Naive thymus-derived CD4-positive, alpha-beta T cell (primary cell): ENCODE results near the gene CCDC121. TPM values are rescaled to one million over a fixed set of nuclear protein-coding genes. Genes with fewer than 3 reads are reported as not detected.
"Not testable (repeated sequence)": the region's sequence is repeated elsewhere in the genome, so short reads cannot be mapped to it uniquely, and the experiment has no call there.

Experiments
- ATAC-seq: fragments of 150-1000 bp; cut with Tn5 transposase; 2 replicates; pipeline ENCODE4 v1.10.0; 2021; ENCODE audit warnings: mild to moderate bottlenecking, moderate library complexity
- CTCF ChIA-PET: fragments of 350-600 bp; sonication (Branson Sonifier 250); formaldehyde crosslinking; loops from one replicate; lab custom pipeline; 2021; ENCODE audit warnings: antibody characterized with exemption; lab: Charles Lee
- POLR2A ChIA-PET: fragments of 350-600 bp; sonication (Branson Sonifier 250); formaldehyde crosslinking; loops from one replicate; lab custom pipeline; 2021; ENCODE audit warnings: antibody characterized with exemption, inconsistent platforms; lab: Charles Lee
- DNase-seq, 9 donors: peaks; one replicate each; pipeline versions ENCODE4 v3.0.0 to v3.0.0-alpha.2; 2020 to 2022; ENCODE audit warnings: mixed read lengths in 1 of 9
- H3K27ac ChIP-seq: one replicate; pipeline ENCODE4 v1.7.0; 2013; ENCODE audit warnings: mild to moderate bottlenecking, low read depth, low read length, moderate library complexity
- H3K27me3 ChIP-seq, 2 donors: one replicate each; pipeline ENCODE4 v1.7.0; 2013; ENCODE audit warnings: low read length in 2 of 2, mild to moderate bottlenecking in 2 of 2, moderate library complexity in 2 of 2; ENCODE audit not compliant: control insufficient read depth in 2 of 2, insufficient read depth in 2 of 2
- H3K36me3 ChIP-seq, 3 experiments: 1 replicate in 2 of 3; 2 replicates in 1 of 3; pipeline ENCODE4 v1.7.0; 2013; ENCODE audit warnings: low read length in 3 of 3, mild to moderate bottlenecking in 3 of 3, moderate library complexity in 1 of 3; ENCODE audit not compliant: insufficient read depth in 3 of 3, control insufficient read depth in 2 of 3
- H3K4me1 ChIP-seq, 2 donors: one replicate each; pipeline ENCODE4 v1.7.0; 2013; ENCODE audit warnings: low read length in 2 of 2, mild to moderate bottlenecking in 2 of 2, moderate library complexity in 1 of 2; ENCODE audit not compliant: control insufficient read depth in 2 of 2, insufficient read depth in 2 of 2
- H3K4me3 ChIP-seq: 2 replicates; pipeline ENCODE4 v1.7.0; 2013; ENCODE audit warnings: mild to moderate bottlenecking, low read length
- H3K9me3 ChIP-seq, 3 experiments: 1 replicate in 2 of 3; 2 replicates in 1 of 3; pipeline ENCODE4 v1.7.0; 2013; ENCODE audit warnings: low read length in 3 of 3; ENCODE audit not compliant: control insufficient read depth in 2 of 3
- H3K27ac Mint-ChIP-seq, 9 donors: one replicate each; pipeline ENCODE4 v1.8.0; 2020 to 2022; ENCODE audit warnings: mixed read lengths in 9 of 9, mild to moderate bottlenecking in 8 of 9, moderate library complexity in 5 of 9, inconsistent platforms in 2 of 9
- H3K27me3 Mint-ChIP-seq, 5 donors: one replicate each; pipeline ENCODE4 v1.8.0; 2021 to 2022; ENCODE audit warnings: mixed read lengths in 5 of 5, mild to moderate bottlenecking in 1 of 5
- H3K36me3 Mint-ChIP-seq, 5 donors: one replicate each; pipeline ENCODE4 v1.8.0; 2020 to 2022; ENCODE audit warnings: mixed read lengths in 5 of 5, mild to moderate bottlenecking in 3 of 5, inconsistent platforms in 1 of 5
- H3K4me1 Mint-ChIP-seq, 7 donors: one replicate each; pipeline ENCODE4 v1.8.0; 2020 to 2022; ENCODE audit warnings: mixed read lengths in 7 of 7, mild to moderate bottlenecking in 3 of 7, inconsistent platforms in 1 of 7
- H3K4me3 Mint-ChIP-seq, 10 donors: one replicate each; pipeline ENCODE4 v1.8.0; 2020 to 2022; ENCODE audit warnings: mild to moderate bottlenecking in 10 of 10, mixed read lengths in 10 of 10, moderate library complexity in 6 of 10, inconsistent platforms in 2 of 10
- H3K9me3 Mint-ChIP-seq, 11 donors: one replicate each; pipeline ENCODE4 v1.8.0; 2020 to 2022; ENCODE audit warnings: mixed read lengths in 11 of 11, mild to moderate bottlenecking in 4 of 11, inconsistent platforms in 1 of 11, moderate library complexity in 1 of 11
- intact Hi-C, 2 donors: fragments of 100-400 bp; cut with micrococcal nuclease; formaldehyde crosslinking; loops; one replicate each; pipeline ENCODE4 v1.15.1; 2023
- polyA plus RNA-seq, 2 donors: library from polyadenylated mRNA; unstranded; fragments of 300-500 nt; fragmentation: Illumina TruSeq; gene quantifications; one replicate each; pipeline ENCODE4 v1.2.3, GENCODE V29; 2021
- total RNA-seq, 6 experiments: library from RNA in 5 of 6; stranded (reverse) in 5 of 6; gene quantifications; 1 replicate in 5 of 6; 2 replicates in 1 of 6; pipeline ENCODE4 v1.2.3 and lab custom pipeline; 2021 to 2026

The CCDC121 gene
- total and polyA plus RNA-seq, 7 experiments from 2014 or later: 0.61 to 2.7 (median 1.9) TPM

DNA sequence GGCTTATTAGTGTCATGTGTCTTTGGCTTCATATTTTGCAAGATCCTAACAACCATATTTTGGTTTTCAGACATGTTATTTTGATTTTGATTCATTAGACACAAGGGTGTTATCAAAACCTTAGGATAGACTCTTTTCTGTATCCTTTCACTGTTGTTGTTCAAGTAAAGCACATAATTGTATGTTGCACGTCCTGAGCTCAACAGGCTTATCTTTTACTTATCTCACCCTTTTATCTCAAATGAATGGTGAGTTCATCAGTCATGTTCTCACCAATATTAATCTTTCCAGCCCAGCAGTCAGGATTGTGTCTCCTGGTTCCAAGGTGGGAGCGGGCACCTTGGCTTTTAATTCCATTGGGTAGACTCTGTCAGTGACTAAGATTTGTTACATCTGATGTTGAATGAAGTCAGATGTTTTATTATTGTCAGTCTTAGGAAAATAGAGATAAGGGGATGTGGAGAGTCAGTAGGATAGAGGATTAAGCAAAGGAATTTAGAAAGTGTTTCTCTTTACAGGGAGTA is 12.0 kb upstream of the CCDC121 start:
- no peak for DNase-seq
- H3K4me1 Mint-ChIP-seq: peaks cover 0 to 16% (median 0%) of the 10 kb centered on the region in 7 donors
- Histone ChIP-seq H3K27ac (no peak overlapping the region), H3K36me3 (peaks cover 22 to 65% (median 26%) of the 10 kb centered on the region in 3 experiments), H3K27me3 (no peaks in the 10 kb centered on the region), H3K9me3 (no peaks in the 10 kb centered on the region), H3K4me1 (peaks cover 0 to 13% of the 10 kb centered on the region in 2 donors), H3K4me3 (no peak overlapping the region)
- H3K9me3 Mint-ChIP-seq: no peaks in the 10 kb centered on the region
- H3K27me3 Mint-ChIP-seq: no peaks in the 10 kb centered on the region
- ATAC-seq: no peak
- no peak overlapping the region for H3K27ac Mint-ChIP-seq
- POLR2A ChIA-PET: no interaction called here
- intact Hi-C loops: no loop called here
- no peak overlapping the region for H3K4me3 Mint-ChIP-seq
- H3K36me3 Mint-ChIP-seq: peaks cover 12 to 43% (median 25%) of the 10 kb centered on the region in 5 donors
- CTCF ChIA-PET: no interaction called here

DNA sequence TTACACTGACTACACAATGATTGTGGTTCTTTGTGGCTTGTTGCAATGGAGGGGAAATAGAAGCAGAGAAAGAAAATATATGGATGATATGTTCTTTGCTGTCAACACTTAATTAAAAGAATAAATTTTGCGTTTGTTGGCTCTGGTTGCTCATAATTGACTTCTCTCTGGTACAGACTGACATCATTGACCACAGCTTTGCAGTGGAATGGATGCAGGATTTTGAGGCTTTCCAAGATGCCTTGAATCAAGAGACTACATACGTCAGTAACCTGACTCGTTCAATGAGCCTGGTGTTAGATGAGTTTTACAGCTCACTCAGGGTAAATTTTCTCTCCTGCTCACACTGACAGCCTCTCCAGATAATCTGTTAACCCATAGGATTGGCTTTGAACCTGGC is 9.9 kb upstream of the CCDC121 start:
- H3K4me1 Mint-ChIP-seq: peaks cover 0 to 18% (median 9%) of the 10 kb centered on the region in 7 donors
- H3K27ac Mint-ChIP-seq: peak overlapping the region in 3 of 9 donors; percentile 38 to 84 (median 54)
- H3K27me3 Mint-ChIP-seq: no peaks in the 10 kb centered on the region
- intact Hi-C loops: no loop called here
- H3K4me3 Mint-ChIP-seq: no peak overlapping the region
- CTCF ChIA-PET: no interaction called here
- Histone ChIP-seq H3K4me1 (peaks cover 0 to 13% of the 10 kb centered on the region in 2 donors), H3K4me3 (no peak overlapping the region), H3K36me3 (peaks cover 30 to 72% (median 37%) of the 10 kb centered on the region in 3 experiments), H3K27ac (no peak overlapping the region), H3K9me3 (no peaks in the 10 kb centered on the region), H3K27me3 (no peaks in the 10 kb centered on the region)
- POLR2A ChIA-PET: interaction anchor here (0.9 kb wide), 1 partner anchor 25 kb away, joined by 3 read pairs; the partner anchor contains the start of genes SLC4A1AP and SUPT7L
- peaks cover 0 to 1% (median 0%) of the 10 kb centered on the region in 11 donors for H3K9me3 Mint-ChIP-seq
- ATAC-seq: no peak
- H3K36me3 Mint-ChIP-seq: peaks cover 20 to 57% (median 41%) of the 10 kb centered on the region in 5 donors
- no peak for DNase-seq

DNA sequence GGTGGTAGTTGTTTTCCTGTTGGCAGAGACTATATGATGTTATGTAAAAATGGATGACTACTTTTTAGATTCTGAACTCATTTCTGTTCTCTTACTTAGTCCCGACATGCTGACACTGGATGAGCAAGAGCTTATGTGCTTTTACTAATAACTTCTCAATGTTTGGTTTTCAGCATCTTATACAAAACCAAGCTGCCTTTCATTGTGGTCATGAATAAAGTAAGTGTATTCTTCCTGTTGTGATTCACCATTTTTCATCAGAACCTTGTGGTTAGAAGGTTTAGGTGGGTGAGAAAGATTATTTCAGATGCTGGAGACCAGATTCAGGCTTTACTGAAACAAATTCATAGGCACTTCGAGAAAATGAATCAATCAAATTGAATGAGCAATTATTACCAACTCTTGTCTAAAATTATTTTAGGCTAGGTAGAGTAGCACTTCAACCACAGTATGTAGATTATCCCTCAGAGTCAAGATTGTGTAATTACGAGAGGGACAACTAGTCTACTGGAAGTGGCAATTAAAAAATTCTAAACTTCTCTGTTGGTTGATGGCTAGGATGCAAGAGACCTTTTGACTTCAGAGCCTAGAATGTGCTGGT is 9.3 kb upstream of the CCDC121 start:
- H3K36me3 Mint-ChIP-seq: peaks cover 20 to 59% (median 41%) of the 10 kb centered on the region in 5 donors
- peak; percentile 27 for ATAC-seq
- no peak for DNase-seq
- no peaks in the 10 kb centered on the region for H3K27me3 Mint-ChIP-seq
- peak overlapping the region in 1 of 10 donors; percentile 72 for H3K4me3 Mint-ChIP-seq
- peaks cover 0 to 18% (median 9%) of the 10 kb centered on the region in 7 donors for H3K4me1 Mint-ChIP-seq
- Histone ChIP-seq H3K27ac (no peak overlapping the region), H3K9me3 (no peaks in the 10 kb centered on the region), H3K4me1 (peaks cover 0 to 13% of the 10 kb centered on the region in 2 donors), H3K4me3 (no peak overlapping the region), H3K27me3 (no peaks in the 10 kb centered on the region), H3K36me3 (peaks cover 30 to 72% (median 37%) of the 10 kb centered on the region in 3 experiments)
- peak overlapping the region in 3 of 9 donors; percentile 54 to 84 (median 68) for H3K27ac Mint-ChIP-seq
- ChIA-PET POLR2A (interaction anchor here (0.9 kb wide), 1 partner anchor 26 kb away, joined by 3 read pairs; the partner anchor contains the start of genes SLC4A1AP and SUPT7L), CTCF (no interaction called here)
- intact Hi-C loops: no loop called here
- H3K9me3 Mint-ChIP-seq: peaks cover 0 to 1% (median 0%) of the 10 kb centered on the region in 11 donors

DNA sequence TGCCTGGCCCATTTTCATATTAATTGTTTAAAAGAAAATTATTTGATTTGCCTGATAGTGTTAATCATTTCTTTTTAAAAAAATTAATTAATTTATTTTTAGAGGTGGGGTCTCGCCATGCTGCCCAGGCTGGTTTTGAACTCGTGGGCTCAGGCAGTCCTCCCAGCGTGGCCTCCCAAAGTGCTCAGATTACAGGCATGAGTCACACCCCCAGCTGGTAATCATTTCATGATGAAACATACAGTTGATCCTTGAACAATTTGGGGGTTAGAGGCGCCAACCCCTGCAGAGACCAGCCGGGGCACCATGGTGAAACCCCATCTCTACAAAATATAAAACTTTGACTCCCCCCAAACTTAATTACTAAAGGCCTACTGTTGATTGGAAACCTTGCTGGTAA is 8.0 kb upstream of the CCDC121 start:
- H3K27ac ChIP-seq: no peak overlapping the region
- H3K36me3 ChIP-seq: peaks cover 34 to 74% (median 37%) of the 10 kb centered on the region in 3 experiments
- H3K9me3 ChIP-seq: no peaks in the 10 kb centered on the region
- DNase-seq: no peak
- H3K4me1 ChIP-seq: peaks cover 0 to 13% of the 10 kb centered on the region in 2 donors
- peaks cover 25 to 63% (median 42%) of the 10 kb centered on the region in 5 donors for H3K36me3 Mint-ChIP-seq
- no peak overlapping the region for H3K4me3 ChIP-seq
- no peak for ATAC-seq
- H3K27me3 ChIP-seq: no peaks in the 10 kb centered on the region
- peaks cover 0 to 1% (median 0%) of the 10 kb centered on the region in 11 donors for H3K9me3 Mint-ChIP-seq
- CTCF ChIA-PET: no interaction called here
- POLR2A ChIA-PET: interaction anchor here (0.9 kb wide), 1 partner anchor 27 kb away, joined by 4 read pairs; no protein-coding TSS in a partner anchor
- peak overlapping the region in 1 of 9 donors; percentile 45 for H3K27ac Mint-ChIP-seq
- intact Hi-C loops: no loop called here
- no peaks in the 10 kb centered on the region for H3K27me3 Mint-ChIP-seq
- H3K4me3 Mint-ChIP-seq: no peak overlapping the region
- H3K4me1 Mint-ChIP-seq: peaks cover 7 to 21% (median 15%) of the 10 kb centered on the region in 7 donors

DNA sequence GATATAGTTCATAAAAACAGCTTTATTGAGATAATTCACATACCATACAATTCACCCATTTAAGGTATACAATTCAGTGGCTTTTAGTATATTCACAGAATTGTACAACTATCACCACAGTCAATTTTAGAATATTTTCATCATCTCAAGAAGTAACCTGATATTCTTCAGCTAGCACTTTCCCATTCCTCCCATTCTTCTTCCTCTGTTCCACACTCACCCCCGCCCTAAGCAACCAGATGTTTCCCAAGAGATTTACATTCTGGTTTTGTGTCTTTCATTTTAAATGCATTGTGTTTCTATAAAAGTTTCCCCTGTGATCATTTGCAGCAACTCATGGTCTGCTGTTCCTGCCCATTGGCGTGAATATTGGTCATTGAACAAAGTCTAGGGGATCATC is 5.5 kb upstream of the CCDC121 start:
- peaks cover 0 to 1% (median 0%) of the 10 kb centered on the region in 11 donors for H3K9me3 Mint-ChIP-seq

DNA sequence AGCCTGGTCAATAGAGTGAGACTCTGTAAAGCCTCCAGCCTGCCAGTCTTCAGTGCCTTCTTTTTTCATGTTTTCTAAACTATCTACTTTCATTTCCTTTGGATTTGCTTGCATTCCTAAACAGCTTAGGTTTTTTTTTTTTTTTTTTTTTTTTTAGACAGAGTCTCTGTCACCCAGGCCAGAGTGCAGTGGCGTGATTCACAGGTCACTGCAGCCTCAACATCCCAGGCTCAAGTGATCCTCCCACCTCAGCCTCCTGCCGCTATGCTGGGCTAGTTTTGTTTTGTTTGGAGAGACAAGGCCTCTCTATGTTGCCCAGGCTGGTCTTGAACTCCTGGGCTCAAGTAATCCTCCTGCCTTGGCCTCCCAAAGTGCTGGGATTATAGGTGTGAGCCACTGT is 1.4 kb upstream of the CCDC121 start:
- DNase-seq, H3K27me3 Mint-ChIP-seq, ATAC-seq, H3K4me3 ChIP-seq, H3K27me3 ChIP-seq, H3K9me3 Mint-ChIP-seq, H3K27ac ChIP-seq, H3K9me3 ChIP-seq, intact Hi-C loops, CTCF ChIA-PET: not testable (repeated sequence)
- Mint-ChIP-seq H3K27ac (peak overlapping the region in 1 of 9 donors; percentile 32), H3K4me3 (peak overlapping the region in 4 of 10 donors; percentile 23 to 39 (median 29)), H3K4me1 (peaks cover 6 to 33% (median 28%) of the 10 kb centered on the region in 7 donors), H3K36me3 (peaks cover 10 to 34% (median 27%) of the 10 kb centered on the region in 5 donors)
- peaks cover 11 to 13% of the 10 kb centered on the region in 2 donors for H3K4me1 ChIP-seq
- peaks cover 19 to 44% (median 20%) of the 10 kb centered on the region in 3 experiments for H3K36me3 ChIP-seq
- POLR2A ChIA-PET: interaction anchor here (1.1 kb wide), 1 partner anchor 580 kb away, joined by 3 read pairs; no protein-coding TSS in a partner anchor

More for the DNA sequence above, 5.5 kb upstream of the CCDC121 start:
- ChIA-PET CTCF (no interaction called here), POLR2A (interaction anchor here (2.6 kb wide), 1 partner anchor 29 kb away, joined by 9 read pairs; the partner anchor contains the start of genes SLC4A1AP and SUPT7L)
- no peak for DNase-seq
- H3K4me3 Mint-ChIP-seq: no peak overlapping the region
- H3K4me1 ChIP-seq: peaks cover 5 to 20% of the 10 kb centered on the region in 2 donors
- no peak overlapping the region for H3K27ac Mint-ChIP-seq
- no peaks in the 10 kb centered on the region for H3K27me3 Mint-ChIP-seq
- no peaks in the 10 kb centered on the region for H3K9me3 ChIP-seq
- peaks cover 24 to 66% (median 34%) of the 10 kb centered on the region in 3 experiments for H3K36me3 ChIP-seq
- no peak for ATAC-seq
- H3K36me3 Mint-ChIP-seq: peaks cover 25 to 58% (median 38%) of the 10 kb centered on the region in 5 donors
- intact Hi-C loops: no loop called here
- H3K4me3 ChIP-seq: no peak overlapping the region
- H3K27me3 ChIP-seq: no peaks in the 10 kb centered on the region
- H3K27ac ChIP-seq: no peak overlapping the region
- peaks cover 7 to 38% (median 23%) of the 10 kb centered on the region in 7 donors for H3K4me1 Mint-ChIP-seq
